DND-41 (cell line): ENCODE measurements around the gene CCDC174.

Source experiments
- ATAC-seq: fragments of 200-7000 bp; cut with Tn5 transposase; 3 replicates; pipeline ENCODE4 v1.9.1; 2021; ENCODE audit warnings: low read depth; ENCODE audit not compliant: insufficient read depth
- DNase-seq: peaks from one replicate; pipeline ENCODE4 v3.0.0-alpha.2; 2020
- H2AFZ ChIP-seq: 2 replicates; pipeline ENCODE4 v1.6.0; 2012; ENCODE audit warnings: low read depth, low read length
- H3K27ac ChIP-seq: 2 replicates; pipeline ENCODE4 v1.5.1; 2012; ENCODE audit warnings: low read length, inconsistent platforms
- H3K27me3 ChIP-seq: fragments of 200-600 bp; sonication (generic); 2 replicates; pipeline ENCODE4 v1.6.0; 2012; ENCODE audit warnings: low read length, mild to moderate bottlenecking, inconsistent platforms; ENCODE audit not compliant: insufficient read depth, poor library complexity
- H3K36me3 ChIP-seq: 2 replicates; pipeline ENCODE4 v1.5.1; 2012; ENCODE audit warnings: low read length, inconsistent platforms; ENCODE audit not compliant: insufficient read depth
- H3K4me1 ChIP-seq: 2 replicates; pipeline ENCODE4 v1.5.1; 2012; ENCODE audit warnings: mild to moderate bottlenecking, low read length; ENCODE audit not compliant: insufficient read depth
- H3K4me2 ChIP-seq: 2 replicates; pipeline ENCODE4 v1.6.0; 2012; ENCODE audit warnings: mild to moderate bottlenecking, moderate library complexity, low read length, inconsistent platforms; ENCODE audit not compliant: insufficient read depth
- H3K4me3 ChIP-seq, 2 experiments: fragments of 200-600 bp in 1 of 2; shearing (Covaris generic) in 1 of 2; 2 replicates each; pipeline ENCODE4 v1.5.1; 2012 to 2016; ENCODE audit warnings: inconsistent platforms in 2 of 2, low read length in 2 of 2, mild to moderate bottlenecking in 2 of 2, low read depth in 1 of 2, moderate library complexity in 1 of 2
- H3K79me2 ChIP-seq: 2 replicates; pipeline ENCODE4 v1.6.0; 2012; ENCODE audit warnings: low read length, inconsistent platforms; ENCODE audit not compliant: insufficient read depth
- H3K9ac ChIP-seq: 2 replicates; pipeline ENCODE4 v1.6.0; 2012; ENCODE audit warnings: low read depth, mild to moderate bottlenecking, inconsistent platforms, low read length, moderate library complexity
- H3K9me3 ChIP-seq: 2 replicates; pipeline ENCODE4 v1.5.1; 2012; ENCODE audit warnings: low read length, moderate library complexity, mild to moderate bottlenecking, inconsistent platforms; ENCODE audit not compliant: insufficient read depth, severe bottlenecking
- H4K20me1 ChIP-seq: 2 replicates; pipeline ENCODE4 v1.6.0; 2012; ENCODE audit warnings: low read length; ENCODE audit not compliant: insufficient read depth
- EZH2 ChIP-seq: IDR thresholded peaks from 3 replicates; pipeline ENCODE4 v1.6.1; 2012; ENCODE audit warnings: borderline replicate concordance, low read depth, mild to moderate bottlenecking, moderate library complexity, low read length, inconsistent platforms; ENCODE audit not compliant: severe bottlenecking
- TF ChIP-seq, protein P1 (sequence below): IDR thresholded peaks from 2 replicates; pipeline ENCODE4 v1.5.1; 2012; ENCODE audit warnings: borderline replicate concordance, low read length, moderate library complexity, mild to moderate bottlenecking; ENCODE audit not compliant: poor library complexity, severe bottlenecking; ENCODE audit errors: extremely low read depth

Gene CCDC174

DNA sequence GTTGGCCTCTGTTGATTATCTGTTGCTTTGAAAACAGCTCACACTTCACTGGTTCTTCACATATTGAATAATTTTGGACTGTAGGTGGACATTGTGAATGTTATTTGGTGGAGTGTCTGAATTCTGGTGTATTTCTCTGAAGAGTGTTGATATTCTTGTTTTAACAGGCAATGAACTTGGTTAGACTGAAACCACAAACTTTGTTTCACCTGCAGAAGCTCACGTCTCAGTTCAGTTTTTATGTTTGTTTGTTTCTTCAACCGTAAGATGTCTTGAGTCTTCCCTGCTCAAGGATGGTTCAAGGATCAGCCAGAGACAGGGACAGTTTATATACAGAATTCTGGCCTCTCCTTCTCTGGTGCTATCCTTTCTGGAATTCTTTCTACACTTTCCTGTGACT lies 67.0 kb downstream of the CCDC174 start:
- ATAC-seq (no peak), DNase-seq (no peak)
- no peak overlapping the region for H3K9ac ChIP-seq
- no peak for TF ChIP-seq EZH2
- TF ChIP-seq, protein P1, sequence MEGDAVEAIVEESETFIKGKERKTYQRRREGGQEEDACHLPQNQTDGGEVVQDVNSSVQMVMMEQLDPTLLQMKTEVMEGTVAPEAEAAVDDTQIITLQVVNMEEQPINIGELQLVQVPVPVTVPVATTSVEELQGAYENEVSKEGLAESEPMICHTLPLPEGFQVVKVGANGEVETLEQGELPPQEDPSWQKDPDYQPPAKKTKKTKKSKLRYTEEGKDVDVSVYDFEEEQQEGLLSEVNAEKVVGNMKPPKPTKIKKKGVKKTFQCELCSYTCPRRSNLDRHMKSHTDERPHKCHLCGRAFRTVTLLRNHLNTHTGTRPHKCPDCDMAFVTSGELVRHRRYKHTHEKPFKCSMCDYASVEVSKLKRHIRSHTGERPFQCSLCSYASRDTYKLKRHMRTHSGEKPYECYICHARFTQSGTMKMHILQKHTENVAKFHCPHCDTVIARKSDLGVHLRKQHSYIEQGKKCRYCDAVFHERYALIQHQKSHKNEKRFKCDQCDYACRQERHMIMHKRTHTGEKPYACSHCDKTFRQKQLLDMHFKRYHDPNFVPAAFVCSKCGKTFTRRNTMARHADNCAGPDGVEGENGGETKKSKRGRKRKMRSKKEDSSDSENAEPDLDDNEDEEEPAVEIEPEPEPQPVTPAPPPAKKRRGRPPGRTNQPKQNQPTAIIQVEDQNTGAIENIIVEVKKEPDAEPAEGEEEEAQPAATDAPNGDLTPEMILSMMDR: no peak
- no peak overlapping the region for H3K4me2 ChIP-seq
- no peak overlapping the region for H3K4me3 ChIP-seq
- no peaks in the 10 kb centered on the region for H3K9me3 ChIP-seq
- no peak overlapping the region for H2AFZ ChIP-seq
- H4K20me1 ChIP-seq: no peaks in the 10 kb centered on the region
- H3K4me1 ChIP-seq: no peaks in the 10 kb centered on the region
- H3K27ac ChIP-seq: no peak overlapping the region
- H3K36me3 ChIP-seq: no peaks in the 10 kb centered on the region
- H3K27me3 ChIP-seq: no peaks in the 10 kb centered on the region
- no peaks in the 10 kb centered on the region for H3K79me2 ChIP-seq

GRCh38 chr3:14719006-14719405 lies 67.4 kb downstream of the CCDC174 start:
- Histone ChIP-seq H3K79me2 (no peaks in the 10 kb centered on the region), H3K27ac (no peak overlapping the region), H4K20me1 (no peaks in the 10 kb centered on the region), H3K9me3 (no peaks in the 10 kb centered on the region), H3K4me3 (no peak overlapping the region), H3K4me2 (no peak overlapping the region), H3K36me3 (no peaks in the 10 kb centered on the region), H3K27me3 (no peaks in the 10 kb centered on the region), H2AFZ (no peak overlapping the region), H3K4me1 (no peaks in the 10 kb centered on the region), H3K9ac (no peak overlapping the region)
- no peak for ATAC-seq
- DNase-seq: no peak
- TF ChIP-seq EZH2: no peak
- TF ChIP-seq, protein P1: no peak

DNA sequence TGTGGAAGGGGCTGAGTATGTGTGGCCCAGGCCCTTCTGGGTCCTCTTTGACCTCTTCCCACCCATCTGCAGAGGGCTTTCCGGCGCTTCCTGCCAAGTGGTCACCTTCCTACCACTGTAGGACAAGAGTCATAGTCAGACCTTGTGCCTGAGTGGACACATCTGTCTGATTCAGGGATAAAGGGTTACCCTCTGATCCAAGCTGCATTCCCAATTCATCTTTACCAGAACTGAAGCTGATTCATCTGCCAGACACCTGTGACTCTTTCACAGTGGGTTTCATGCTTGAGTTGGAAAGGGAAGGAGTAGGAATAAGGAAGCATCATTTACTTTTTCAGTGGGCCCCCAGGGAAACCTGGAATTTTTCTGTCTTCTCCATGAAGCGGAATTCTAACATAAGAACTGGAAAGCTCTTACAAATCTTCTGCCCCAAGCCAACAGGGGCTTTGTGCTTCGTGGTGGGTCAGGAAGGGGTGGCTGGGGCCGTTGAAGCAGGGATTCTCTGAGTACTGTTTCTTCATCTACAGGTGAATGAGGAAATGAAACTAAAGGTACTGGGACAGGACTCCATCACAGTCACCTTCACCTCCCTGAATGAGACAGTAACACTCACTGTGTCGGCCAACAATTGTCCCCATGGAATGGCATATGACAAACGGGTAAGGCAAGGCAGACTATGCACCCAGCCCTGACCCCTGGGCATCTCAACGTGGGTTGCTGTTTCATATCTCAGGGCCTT lies 69.7 kb downstream of the CCDC174 start:
- no peak overlapping the region for H3K4me2 ChIP-seq
- no peaks in the 10 kb centered on the region for H3K36me3 ChIP-seq
- no peaks in the 10 kb centered on the region for H3K4me1 ChIP-seq
- H3K9me3 ChIP-seq: no peaks in the 10 kb centered on the region
- DNase-seq: no peak
- no peak for ATAC-seq
- no peak overlapping the region for H3K9ac ChIP-seq
- H3K4me3 ChIP-seq: no peak overlapping the region
- TF ChIP-seq, protein P1: no peak
- no peak for TF ChIP-seq EZH2
- no peak overlapping the region for H3K27ac ChIP-seq
- no peaks in the 10 kb centered on the region for H3K27me3 ChIP-seq
- H2AFZ ChIP-seq: no peak overlapping the region
- H4K20me1 ChIP-seq: no peaks in the 10 kb centered on the region
- no peaks in the 10 kb centered on the region for H3K79me2 ChIP-seq
